Measurements from ENCODE around the gene RHBDF2.

RHBDF2 gene

DNA sequence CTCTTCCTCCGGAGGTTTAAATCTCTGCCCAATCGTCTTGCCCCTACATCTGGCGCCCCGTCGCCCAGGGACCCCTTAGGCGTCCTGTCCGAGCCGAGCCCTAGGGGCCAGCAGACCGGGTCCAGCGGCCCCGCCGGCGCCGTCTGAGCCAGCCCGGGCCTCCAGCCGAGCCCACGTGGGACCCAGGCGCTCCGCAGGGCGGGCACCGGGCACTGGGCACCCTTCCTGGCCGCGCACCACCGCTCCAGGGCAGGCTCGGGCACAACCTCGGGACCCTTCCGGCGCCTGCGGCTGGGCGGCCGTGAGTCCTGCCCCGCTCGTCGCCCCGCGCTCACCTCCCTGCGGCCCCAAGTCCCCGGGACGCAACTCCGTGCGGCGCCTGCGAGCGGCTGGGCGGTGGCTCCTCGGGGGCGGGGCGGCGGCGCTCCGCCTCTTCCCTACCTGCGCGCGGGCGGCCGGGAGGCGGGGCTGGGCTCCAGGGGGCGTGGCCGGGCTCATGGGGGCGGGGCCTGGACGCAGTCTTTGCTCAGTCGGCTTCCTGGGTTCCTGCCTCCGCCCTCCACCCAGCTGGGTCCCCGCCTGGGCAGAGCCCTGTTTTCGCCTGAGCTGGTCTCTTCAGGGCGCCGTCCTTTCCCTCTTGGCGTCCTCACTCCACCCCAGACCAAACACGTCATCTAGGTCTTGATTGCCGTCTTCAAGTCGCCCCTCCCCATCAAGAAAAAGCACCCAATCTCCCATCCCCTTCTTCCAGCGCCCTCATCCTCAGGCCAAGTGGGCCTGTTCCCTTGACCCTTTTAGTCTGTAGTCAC, at the start of gene RHBDF2:
Gene RHBDF2, minus strand, starts transcription at position 406 of the 809 bp plus-strand sequence. CDS start 19,899 bp downstream, outside the sequence.
- DNase-seq, result peak; percentile 96

DNA sequence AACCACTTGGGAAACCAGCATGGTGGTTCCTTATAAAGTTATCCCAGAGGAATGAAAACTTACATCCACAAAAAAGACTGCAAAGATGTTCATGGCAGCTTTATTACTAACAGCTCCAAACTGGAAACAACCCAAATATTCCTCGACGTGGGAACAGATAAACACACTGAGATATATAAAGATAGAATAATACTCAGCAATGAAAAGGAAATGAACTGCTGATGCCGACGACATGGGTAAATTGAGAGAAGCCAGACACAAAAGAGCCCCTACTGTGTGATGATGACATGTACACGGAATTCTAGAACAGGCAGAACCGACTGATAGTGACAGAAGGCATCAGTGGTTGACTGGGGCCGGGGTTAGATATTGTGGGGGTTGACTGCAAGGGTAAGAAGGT, 48.3 kb upstream of the RHBDF2 start:
- no peak for DNase-seq

DNA sequence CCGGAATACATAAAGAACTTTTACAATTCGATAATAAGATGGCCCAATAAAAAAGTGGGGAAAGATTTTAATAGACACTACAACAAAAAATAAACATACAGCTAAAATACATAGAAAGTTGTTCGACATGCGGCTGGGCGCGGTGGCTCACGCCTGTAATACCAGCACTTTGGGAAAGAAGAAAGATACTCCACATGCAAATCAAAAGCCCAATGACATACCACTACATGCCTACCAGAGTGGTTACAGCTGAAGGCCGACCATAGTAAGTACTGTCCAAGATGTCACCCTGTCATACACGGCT, 47.9 kb upstream of the RHBDF2 start:
- DNase-seq, result no peak

DNA sequence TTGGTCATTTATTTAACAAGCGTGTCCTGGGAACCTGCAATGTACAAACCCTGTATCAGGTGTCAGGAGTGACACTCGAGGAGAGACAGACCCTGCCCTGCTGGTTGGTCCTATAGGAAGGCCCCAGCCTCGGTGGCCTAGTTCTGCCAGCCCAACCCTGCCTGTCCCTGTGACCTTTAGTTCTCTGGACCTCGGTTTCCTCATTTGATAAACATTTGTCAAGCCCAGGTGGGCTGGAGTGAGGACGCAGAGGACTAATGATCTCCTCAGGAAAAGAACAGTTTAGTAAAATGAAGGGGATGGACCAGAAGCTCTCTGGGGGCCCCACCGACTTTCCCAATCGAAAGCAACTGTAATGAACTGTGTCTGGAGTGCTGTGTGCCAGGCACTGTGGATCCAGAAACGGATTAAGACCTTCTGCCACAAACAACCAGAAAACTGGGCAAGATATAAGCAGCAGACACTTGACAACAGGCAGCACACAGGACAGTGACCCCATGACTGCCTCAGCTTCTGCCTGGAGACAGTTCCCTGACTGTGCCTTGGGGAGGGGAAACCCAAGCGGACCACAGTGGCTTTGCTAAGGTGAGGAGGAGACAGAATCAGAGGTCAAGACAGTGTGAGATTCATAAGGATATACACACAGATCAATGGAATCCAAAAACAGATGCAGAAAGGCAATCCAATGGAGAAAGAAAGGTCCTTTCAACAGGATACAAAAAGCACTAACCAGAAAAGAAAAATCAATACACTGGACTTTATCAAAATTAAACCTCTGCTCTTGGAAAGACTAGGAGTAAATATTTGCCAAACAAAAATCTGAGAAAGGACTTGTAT, 47.4 kb upstream of the RHBDF2 start:
- DNase-seq, result no peak

DNA sequence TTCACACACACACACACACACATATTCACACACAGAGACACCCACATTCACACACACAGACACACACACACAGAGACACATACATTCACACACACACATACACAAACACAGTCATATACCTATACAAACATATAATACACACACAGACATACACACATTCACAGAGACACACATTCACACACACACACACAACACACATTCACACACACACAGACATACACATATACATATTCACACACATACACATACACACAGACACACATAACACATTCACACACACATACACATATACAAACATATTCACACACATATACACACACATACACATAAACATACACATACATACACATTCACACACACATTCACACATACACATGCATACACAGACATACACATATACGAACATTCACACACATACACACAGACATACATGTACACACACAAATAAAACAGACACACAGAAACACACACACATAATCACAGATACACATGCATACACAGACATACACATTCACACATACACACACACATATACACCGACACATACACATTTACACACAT, 46.5 kb upstream of the RHBDF2 start:
- no peak for DNase-seq

DNA sequence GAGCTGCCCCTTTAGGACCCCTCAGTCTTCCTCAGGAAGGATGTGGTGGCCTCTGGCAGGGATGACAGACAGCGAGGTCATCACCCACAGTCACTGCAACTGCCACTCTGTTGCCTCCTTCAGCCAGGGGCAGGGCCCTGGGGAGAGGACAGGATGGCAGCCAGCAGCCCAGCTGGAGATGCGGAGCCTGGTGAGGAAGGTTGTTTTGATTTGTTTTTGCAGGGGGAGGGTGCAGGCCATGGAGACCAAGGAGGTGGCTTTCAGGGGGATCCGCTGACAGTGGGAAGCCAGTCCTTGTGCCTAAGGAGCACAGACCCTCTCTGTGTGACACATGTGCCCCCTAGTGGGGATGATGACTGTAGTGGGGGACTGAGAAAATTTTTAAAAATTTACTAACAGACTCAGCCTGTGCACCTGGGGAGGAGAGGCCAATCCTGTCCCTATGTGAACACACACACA, 46.0 kb upstream of the RHBDF2 start:
- DNase-seq, result no peak

DNA sequence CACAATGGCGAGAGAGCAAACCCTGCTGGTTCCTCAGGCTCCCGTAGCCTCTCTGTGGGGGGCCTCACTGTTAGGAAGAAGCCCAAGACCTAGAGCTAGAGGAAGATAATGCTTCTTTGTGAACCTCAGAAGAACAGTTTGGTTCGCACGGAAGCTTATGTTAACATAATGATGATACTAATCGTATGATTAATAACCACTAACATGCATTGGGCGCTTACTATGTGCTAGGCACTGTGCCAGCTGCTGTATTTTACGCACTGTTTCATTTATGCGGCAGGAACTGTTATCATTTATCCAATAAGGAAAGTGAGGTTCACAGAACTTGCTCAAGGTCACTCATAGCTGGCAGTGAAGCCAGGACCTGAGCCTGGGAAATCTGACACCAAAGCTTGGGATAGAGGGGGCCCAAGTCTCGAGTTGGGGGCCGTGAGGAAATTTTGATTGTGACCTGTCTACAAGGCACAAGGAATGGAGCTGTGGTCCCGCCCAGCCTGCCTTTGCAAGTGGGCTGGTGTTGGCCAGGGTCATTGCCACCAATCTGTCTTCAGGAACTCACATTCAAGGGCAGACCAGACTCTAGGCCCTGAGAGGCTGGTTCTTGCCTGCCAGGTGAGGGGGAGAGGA, 45.4 kb upstream of the RHBDF2 start:
- DNase-seq, result no peak

DNA sequence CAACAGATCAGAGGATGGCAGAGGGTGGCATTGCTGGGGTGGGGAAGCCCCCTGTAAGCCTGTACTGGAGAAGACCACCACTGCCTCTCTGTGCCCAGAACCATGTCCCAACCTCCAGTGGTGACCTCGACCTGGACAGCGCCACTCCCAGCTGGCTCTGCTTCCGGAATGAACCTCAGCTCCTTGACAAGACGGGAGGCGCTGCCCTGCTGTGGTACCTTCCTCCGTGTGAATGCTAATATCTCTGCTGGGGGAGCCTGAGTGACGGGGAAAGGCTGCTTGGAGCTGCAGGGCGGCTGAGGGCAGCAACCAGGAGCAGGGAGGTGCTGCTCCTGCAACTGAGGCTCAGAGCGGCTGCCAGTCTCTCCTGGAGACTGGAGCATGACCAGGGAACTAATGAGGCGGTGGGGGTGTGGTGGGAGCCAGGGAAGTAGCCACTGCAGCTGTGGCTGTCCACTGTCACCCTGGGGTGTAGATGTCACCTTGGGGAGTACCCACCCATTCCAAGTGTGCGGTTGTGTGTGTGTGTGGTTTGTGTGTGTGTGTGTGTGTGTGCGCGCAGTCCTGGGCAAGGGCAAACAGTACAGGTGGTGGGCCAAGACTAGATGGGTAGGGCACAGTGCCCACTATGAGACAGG, 44.8 kb upstream of the RHBDF2 start:
- no peak for DNase-seq

DNA sequence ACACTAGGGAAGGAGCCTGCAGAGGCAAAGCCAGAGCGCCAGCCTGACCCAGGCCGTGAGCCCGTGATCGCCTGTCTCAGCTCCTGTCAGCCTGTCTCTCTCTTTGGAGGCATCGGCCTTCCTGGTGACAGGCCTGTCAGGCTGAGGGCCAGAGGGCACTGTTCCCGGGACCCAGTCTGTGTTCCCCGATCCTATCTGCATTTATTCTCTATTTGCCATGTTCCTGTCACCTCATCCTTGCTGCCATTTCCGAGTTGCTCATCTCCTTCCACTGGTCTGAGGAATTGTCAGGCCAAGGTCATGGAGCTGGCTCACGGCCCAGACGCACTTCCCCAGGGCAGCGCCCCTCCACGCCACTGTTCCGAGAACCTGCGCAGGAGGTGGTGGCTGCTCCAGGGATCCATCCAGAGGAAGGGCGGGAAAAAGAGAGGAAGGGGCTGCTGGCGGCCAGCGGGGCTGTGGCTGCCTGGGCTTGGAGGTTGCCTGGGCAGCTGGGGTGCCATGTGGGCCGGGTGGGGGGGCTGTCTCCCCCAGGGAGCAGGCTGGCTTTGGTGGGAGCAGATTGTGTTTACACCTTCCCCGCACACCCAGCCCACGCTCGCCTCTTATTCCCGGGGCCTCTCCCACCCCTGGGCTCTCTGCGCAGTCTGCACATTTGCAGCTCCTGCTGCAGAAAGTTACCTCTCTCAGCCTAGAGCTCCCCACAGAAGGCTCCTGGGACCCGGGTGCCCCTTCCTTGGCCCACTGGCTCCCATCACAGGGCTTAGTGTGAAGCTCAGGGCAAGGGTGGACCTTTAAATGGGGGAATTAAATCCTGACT, 43.5 kb upstream of the RHBDF2 start:
- no peak for DNase-seq

DNA sequence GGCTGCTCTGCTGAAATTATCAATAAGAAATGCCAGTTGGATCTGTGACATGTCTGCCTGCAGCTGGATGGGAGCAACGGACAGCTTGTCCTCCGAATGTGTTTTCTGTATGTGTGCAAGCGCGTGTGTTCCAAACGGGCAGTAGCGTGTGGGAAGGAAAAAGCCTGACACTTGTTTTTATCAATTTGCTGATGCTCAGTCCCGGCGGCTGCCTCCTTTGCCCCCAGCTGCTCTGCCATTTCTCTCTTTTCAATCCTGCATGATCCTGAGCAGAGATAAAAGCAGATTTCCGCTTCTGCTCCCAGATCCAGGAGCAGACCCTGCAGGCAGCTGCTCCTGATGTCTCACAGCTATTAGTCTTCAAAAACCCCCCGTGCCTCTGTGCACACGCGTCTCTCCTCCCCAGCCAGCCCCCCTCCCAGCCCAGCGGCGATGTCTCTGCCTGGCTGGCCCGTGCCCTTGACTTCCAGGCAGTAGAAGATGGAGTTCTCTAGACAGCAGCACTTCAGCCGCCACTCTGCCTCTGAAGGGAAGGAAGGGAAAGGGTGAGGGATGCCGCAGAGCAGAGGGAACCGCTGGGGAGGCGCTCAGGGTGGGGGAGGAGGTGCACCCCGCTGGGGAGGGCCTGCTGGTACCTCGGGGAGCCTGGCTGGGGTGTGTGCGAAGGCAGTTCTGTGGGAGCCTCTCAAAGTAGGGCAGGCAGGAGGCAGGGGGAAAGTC, 42.8 kb upstream of the RHBDF2 start:
- DNase-seq, result no peak

DNA sequence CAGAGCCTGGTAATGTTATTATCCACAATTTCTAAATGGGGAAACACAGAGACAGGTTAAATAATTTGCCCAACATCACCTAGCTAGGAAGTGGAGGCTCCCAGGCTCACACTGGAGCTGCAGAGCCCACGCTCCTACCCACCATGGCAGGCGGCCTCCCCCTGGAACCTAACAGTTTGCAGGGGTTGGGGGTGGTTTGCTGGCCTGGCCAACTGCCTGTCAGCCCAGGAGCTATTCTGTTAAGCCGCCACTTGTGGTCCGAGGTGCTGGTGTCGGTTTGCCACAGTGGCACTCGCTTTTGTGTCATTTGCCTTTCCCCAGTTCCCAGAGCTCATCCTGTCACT, 42.2 kb upstream of the RHBDF2 start:
- no peak for DNase-seq

DNA sequence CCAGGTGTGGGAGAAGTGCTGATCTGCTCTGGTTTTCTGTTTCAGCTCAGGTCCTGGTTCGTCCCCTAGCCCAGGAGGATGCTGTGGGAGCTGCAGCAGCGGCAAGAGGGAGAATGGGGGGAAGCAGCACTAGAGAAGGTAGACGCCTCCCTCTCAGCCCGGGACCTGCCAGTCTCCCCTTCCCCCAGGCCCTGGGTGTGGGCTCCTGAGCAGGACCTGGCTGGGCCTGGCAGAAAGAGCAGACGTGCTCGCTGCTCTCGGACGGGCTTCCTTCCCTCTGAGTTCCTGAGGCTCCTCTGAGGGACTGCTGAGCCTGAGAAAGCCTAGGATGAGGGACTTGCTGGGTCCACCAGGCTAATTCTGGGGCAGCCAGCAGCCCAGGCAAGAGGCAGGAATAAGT, 41.8 kb upstream of the RHBDF2 start:
- no peak for DNase-seq

DNA sequence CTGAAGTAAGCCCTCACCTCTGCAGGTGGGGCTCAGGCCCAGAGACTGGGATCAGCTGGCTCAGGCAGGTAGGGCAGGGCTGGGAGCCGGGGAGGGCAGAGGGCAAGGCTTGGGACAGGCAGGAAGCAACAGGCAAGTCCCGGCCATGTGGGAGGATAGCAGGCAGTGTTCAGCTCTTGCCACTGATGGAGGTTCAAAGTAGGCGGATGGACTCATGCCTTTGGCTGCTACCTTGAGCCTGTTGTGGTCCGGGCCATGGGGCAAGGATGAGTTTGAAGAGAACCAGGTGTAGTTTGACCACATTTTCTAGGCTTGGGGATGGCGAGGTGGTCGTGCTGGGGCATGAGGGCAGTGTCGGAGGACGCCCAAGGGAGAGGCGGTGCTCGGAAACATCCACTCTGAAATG, 41.3 kb upstream of the RHBDF2 start:
- DNase-seq, result no peak

DNA sequence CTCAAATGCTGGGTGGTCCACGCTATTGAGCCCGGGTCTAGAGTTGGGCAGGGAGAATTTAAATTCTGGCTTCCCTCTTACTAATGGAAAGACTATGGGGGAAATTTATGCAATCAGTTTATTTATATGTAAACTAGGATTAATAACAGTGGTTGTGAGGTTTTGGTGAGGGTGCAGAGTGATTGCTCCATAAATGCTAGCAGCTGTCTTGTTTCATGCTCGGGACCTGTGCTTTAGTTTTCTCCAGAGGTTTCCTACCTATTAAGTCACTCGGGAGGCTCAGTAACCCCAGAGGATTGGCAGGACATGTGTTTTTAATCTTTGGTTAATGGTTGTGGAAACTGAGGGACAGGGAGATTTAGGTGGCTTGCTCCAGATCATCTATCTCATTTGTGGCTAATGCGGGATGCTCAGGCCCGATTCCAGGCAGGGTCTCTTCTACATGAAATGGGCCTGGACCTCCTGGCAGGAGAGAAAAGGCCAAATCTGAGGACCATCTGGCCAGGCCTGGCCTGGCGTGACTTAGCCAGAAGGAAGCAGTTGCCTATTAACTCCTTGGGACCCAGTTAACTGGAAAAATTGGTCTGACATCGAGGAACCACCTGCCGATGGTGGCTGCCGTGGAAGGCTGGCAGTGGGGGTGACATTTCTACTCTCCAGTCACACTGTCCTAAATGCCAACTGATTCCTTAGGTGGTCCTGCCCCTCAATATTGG, 40.7 kb upstream of the RHBDF2 start:
- no peak for DNase-seq

DNA sequence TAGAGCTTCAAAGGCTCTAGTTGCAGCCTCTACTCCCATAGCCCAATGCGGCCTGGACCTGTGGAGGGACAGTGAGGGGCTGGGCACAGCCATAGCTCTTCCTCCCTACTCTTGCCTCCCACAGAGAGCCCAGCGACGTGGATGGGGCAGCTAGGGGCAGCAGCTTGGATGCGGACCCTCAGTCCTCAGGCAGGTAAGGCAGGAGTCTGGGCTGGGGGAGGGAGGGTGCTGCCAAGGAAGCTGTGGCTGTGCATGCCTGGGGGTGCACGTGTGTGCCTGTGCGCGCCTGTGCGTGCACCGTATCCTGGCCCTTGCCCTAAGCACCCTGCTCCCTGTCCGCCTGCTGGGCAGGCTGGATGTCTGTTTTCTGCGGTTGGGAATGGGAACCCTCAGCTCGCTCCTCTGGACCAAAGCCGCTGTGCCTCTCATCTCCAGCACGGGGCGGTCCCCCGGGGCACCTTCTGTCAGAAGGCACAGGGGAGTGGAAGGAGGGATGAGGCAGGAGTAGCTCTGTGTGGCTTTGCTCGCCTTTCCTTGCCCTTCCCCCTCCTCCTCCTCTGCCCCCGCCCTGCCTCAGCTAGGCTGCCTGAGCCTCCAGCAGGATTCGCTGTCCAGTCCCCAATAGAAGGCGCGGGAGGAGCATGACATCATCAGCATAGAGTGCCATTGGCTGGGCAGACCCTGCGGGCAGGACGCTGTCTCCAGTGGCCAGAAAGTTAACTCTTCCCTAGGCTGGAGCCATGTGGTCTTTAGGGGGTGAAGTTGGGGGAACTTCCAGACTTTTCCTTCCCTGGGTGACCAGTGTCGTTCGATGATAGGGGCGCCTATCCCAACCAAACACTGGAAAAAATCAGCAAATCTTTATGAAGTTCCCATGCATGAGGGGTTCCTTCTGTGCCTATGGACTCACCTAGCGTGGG, 39.4 kb upstream of the RHBDF2 start:
- no peak for DNase-seq

DNA sequence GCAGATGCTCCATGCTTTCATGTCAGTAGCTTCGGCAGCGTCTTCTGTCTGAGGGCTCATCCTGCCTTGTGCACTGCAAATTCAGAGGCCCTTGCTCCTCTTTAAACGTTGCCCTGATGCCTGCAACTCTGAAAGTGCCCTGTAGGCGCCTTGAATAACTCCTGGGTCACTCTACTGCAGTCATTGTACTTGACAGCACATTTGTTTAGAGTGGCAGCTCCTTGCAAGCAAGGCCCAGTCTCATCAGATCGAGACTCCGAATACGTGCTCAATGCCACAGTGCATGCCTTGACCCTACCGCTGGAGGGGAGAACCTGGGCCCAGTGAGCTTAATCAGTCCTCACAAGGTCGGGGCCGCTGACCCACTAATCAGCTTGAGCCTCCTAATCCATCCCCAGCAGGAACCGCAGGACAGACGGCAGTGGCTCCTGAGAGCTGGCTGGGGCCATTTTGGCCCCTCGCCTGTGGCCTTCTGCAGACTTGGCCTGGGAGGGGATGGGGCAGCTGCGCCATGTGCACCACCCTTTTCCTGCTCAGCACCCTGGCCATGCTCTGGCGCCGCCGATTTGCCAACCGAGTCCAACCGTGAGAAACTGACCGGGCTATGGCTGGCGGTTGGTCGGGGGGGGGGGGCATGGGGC, 38.5 kb upstream of the RHBDF2 start, which contains the start of gene PRCD:
Gene PRCD, plus strand, starts transcription at position 414 of the 641 bp plus-strand sequence. Its CDS starts 98 bp downstream, at position 512.
- no peak for DNase-seq

DNA sequence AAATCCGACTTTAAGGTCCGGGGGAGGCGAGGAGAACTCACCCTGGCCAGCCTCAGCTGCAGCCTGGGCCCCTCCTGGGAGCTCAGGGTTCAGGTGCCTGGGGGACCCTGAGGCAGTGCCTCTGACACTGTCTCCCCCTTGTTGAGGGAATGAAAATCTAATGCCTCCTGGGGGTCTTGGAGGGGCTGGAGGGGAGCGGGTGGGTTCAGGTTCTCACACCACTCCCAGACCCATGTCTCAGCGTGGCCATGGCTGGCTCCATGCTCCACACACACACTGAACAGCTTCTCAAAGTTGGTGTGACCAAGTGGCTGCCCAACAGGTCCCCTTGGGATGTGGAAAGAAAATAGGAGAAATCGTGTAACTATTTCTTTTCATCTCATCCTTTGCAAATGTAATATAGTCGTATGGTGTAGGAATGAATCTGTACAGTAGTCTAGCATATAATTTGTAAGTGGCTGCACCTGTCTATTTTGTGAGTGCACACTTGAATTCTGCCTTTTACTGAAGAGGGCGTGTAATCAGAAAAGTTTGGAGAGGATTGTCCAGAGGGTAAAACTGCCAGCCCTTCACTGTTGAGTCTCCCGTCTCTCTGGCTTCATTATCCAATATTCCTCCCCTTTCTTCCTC, 37.8 kb upstream of the RHBDF2 start:
- no peak for DNase-seq

DNA sequence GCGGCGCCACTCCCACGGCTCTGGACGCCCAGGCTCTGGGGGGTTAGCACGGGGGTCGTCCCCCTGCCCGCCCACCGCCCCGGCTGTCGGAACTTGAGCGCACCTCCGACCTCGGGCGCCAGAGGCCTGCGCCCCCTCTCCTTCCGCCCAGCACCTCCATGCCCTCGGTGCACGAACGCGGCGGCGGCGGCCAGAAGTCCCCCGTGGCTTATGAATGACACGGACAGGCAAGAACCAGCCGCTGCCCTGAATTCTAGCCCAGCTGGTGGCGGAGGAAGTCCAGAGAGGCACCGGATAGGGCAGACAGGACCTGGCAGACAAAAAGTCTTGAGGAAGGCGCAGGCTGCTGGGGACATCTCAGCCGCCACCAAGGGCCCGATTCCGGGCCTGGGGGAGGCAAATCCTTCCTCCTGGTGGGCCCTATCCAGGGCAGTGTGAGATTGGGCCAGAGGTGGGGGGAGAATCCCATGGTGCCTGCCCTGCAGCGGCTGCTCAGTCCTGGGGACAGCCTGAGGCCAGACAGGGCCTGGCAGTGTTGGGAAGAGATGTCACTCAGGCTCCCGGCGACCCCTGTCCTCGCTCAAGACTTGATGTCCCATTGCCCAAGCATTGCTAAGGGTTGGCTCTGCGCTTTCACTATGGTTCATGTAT, 37.2 kb upstream of the RHBDF2 start:
- DNase-seq, result no peak
